Keratinocyte (primary cell): Measurements from ENCODE around the gene PDCL2.

Source experiments
- CTCF ChIP-seq, 3 experiments: IDR thresholded peaks in 1 of 3; conservative IDR thresholded peaks in 1 of 3; optimal IDR thresholded peaks in 1 of 3; 2 replicates in 2 of 3; 3 replicates in 1 of 3; pipeline versions ENCODE3 to v1.5.1; 2011; ENCODE audit warnings: low read length in 3 of 3, mild to moderate bottlenecking in 3 of 3, moderate library complexity in 2 of 3, control low read depth in 1 of 3, inconsistent platforms in 1 of 3; ENCODE audit not compliant: insufficient read depth in 2 of 3; ENCODE audit errors: extremely low read depth in 1 of 3
- EZH2 ChIP-seq: IDR thresholded peaks from one replicate; pipeline ENCODE4 v1.6.1; 2012; ENCODE audit warnings: inconsistent platforms, mild to moderate bottlenecking, low read length, moderate library complexity

DNA sequence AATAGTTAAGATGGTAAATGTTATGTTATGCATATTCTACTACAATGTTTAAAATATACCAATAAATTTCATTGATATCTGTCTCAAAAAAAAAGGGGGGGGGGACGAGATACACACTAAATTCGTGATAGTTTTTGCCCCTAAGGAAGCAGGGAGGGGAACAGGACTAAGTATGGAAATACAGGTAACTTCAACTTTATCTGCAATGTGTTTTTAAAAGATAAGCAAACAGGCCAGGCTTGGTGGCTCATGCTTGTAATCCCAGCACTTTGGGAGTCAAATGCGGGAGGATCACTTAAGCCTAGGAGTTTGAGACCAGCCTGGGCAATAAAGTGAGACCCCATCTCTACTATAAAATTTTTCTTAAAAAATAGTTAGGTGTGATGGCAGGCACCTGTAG lies 31.9 kb downstream of the PDCL2 start:
- TF ChIP-seq CTCF (optimal IDR thresholded peaks at IDR 0.05 in 1 of 3, IDR thresholded peaks at IDR 0.05 in 1 of 3, conservative IDR thresholded peaks at IDR 0.05 in 1 of 3; ENCODE audit: extremely low read depth in 1 of 3, insufficient read depth in 2 of 3, low read length in 3 of 3) (no peak), EZH2 (no peak)
